Tibial nerve (tissue), 4 donors: Measurements from ENCODE around the gene CAPN13. TPM values are rescaled to one million over a fixed set of nuclear protein-coding genes. Genes with fewer than 3 reads are reported as not detected.

Source experiments
- DNase-seq, 2 donors: peaks; one replicate each; pipeline ENCODE4 v3.0.0-alpha.2; 2019; ENCODE audit warnings: low spot score in 2 of 2
- H3K27ac ChIP-seq, 4 donors: fragments of 200-600 bp; sonication (generic) in 3 of 4; one replicate each; pipeline ENCODE4 v1.5.1; 2017 to 2019; ENCODE audit warnings: mild to moderate bottlenecking in 1 of 4
- H3K27me3 ChIP-seq, 2 donors: fragments of 200-600 bp; sonication (generic) in 1 of 2; one replicate each; pipeline versions ENCODE4 v1.5.1 to v1.6.0; 2017 to 2019
- H3K36me3 ChIP-seq, 3 donors: fragments of 200-600 bp; sonication (generic); one replicate each; pipeline ENCODE4 v1.5.1; 2018 to 2019
- H3K4me1 ChIP-seq, 4 donors: fragments of 200-600 bp; sonication (generic) in 3 of 4; one replicate each; pipeline ENCODE4 v1.5.1; 2017 to 2019
- H3K4me3 ChIP-seq, 4 donors: fragments of 200-600 bp; sonication (generic) in 3 of 4; one replicate each; pipeline ENCODE4 v1.5.1; 2017 to 2019; ENCODE audit warnings: mild to moderate bottlenecking in 1 of 4, moderate library complexity in 1 of 4
- H3K9me3 ChIP-seq, 4 donors: fragments of 200-600 bp; sonication (generic) in 3 of 4; one replicate each; pipeline ENCODE4 v1.5.1; 2017 to 2019
- CTCF ChIP-seq, 5 experiments: fragments of 200-600 bp in 3 of 5; fragments of 450-650 bp in 2 of 5; sonication (generic) in 3 of 5; IDR thresholded peaks; one replicate each; pipeline ENCODE4 v1.5.1; 2016 to 2019; ENCODE audit warnings: antibody characterized with exemption in 5 of 5, mild to moderate bottlenecking in 3 of 5, moderate library complexity in 2 of 5
- EP300 ChIP-seq, 2 donors: sonication (generic); formaldehyde crosslinking; IDR thresholded peaks; one replicate each; pipeline ENCODE4 v1.6.1; 2017; ENCODE audit warnings: antibody characterized with exemption in 2 of 2, mild to moderate bottlenecking in 1 of 2
- POLR2A ChIP-seq, 2 donors: fragments of 450-650 bp; IDR thresholded peaks; one replicate each; pipeline ENCODE4 v1.6.1; 2017; ENCODE audit warnings: antibody characterized with exemption in 2 of 2, mild to moderate bottlenecking in 2 of 2, moderate library complexity in 2 of 2
- WGBS, 2 donors: methylation state at CpG; one replicate each; pipeline ENCODE4 v1.1.5; 2018; 5-methylcytosine and 5-hydroxymethylcytosine counted together
- small RNA-seq: library from RNA; depleted of rRNA; stranded (forward); fragments of <200 nt; gene quantifications from one replicate; pipeline ENCODE3, GENCODE V24; 2016
- total RNA-seq, 4 donors: library from RNA; depleted of rRNA; stranded (reverse); fragments of >200 nt; gene quantifications; one replicate each; pipeline ENCODE4 v1.1.0, GENCODE V29; 2016

Gene CAPN13
- total RNA-seq, 4 donors from 2014 or later: not detected

- WGBS, 2 donors: 86 to 92% methylated on average over 5 of the region's 5 CpGs
- no peak for DNase-seq
These were observed 129.3 kb downstream of the CAPN13 start for GRCh38 chr2:30677861-30678385.

DNA sequence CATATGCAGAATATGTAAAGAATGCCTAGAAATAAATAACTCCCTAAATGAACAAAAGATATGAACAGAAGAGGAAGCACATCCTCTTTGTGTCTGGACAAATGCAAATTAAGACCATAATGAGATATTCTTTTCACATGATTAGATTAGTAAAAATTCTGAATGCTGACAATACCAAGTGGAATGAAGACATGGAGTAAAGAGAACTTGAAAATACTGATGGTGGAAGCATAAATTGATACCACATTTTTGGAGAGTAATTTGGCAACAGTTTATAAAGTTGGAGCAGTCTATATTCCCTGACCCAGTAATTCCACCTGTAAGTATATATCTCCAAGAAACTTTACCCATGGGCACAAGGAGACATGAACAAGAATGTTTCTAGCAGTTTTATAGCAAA lies 130.0 kb downstream of the CAPN13 start:
- Histone ChIP-seq H3K27me3 (no peaks in the 10 kb centered on the region), H3K9me3 (no peaks in the 10 kb centered on the region), H3K36me3 (no peaks in the 10 kb centered on the region), H3K4me3 (no peak overlapping the region), H3K4me1 (no peaks in the 10 kb centered on the region), H3K27ac (no peak overlapping the region)
- DNase-seq: no peak
- no peak for TF ChIP-seq POLR2A (IDR thresholded peaks at IDR 0.05)
- TF ChIP-seq CTCF (IDR thresholded peaks at IDR 0.05): no peak
- TF ChIP-seq EP300 (IDR thresholded peaks at IDR 0.05): no peak

More at GRCh38 chr2:30677861-30678385, 129.3 kb downstream of the CAPN13 start:
- Histone ChIP-seq H3K9me3 (no peaks in the 10 kb centered on the region), H3K4me1 (no peaks in the 10 kb centered on the region), H3K27me3 (no peaks in the 10 kb centered on the region), H3K27ac (no peak overlapping the region), H3K36me3 (no peaks in the 10 kb centered on the region), H3K4me3 (no peak overlapping the region)
- TF ChIP-seq CTCF (IDR thresholded peaks at IDR 0.05) (no peak), POLR2A (IDR thresholded peaks at IDR 0.05) (no peak), EP300 (IDR thresholded peaks at IDR 0.05) (no peak)

- Histone ChIP-seq H3K4me3 (no peak overlapping the region), H3K9me3 (peaks cover 0 to 5% (median 0%) of the 10 kb centered on the region in 4 donors), H3K27me3 (no peaks in the 10 kb centered on the region), H3K4me1 (no peaks in the 10 kb centered on the region), H3K36me3 (no peaks in the 10 kb centered on the region), H3K27ac (no peak overlapping the region)
- DNase-seq: no peak
- 87 to 94% methylated on average over 2 of the region's 2 CpGs for WGBS, 2 donors
- TF ChIP-seq EP300 (IDR thresholded peaks at IDR 0.05) (no peak), CTCF (IDR thresholded peaks at IDR 0.05) (no peak), POLR2A (IDR thresholded peaks at IDR 0.05) (no peak)
These were observed 131.5 kb downstream of the CAPN13 start for GRCh38 chr2:30675758-30676157.

DNA sequence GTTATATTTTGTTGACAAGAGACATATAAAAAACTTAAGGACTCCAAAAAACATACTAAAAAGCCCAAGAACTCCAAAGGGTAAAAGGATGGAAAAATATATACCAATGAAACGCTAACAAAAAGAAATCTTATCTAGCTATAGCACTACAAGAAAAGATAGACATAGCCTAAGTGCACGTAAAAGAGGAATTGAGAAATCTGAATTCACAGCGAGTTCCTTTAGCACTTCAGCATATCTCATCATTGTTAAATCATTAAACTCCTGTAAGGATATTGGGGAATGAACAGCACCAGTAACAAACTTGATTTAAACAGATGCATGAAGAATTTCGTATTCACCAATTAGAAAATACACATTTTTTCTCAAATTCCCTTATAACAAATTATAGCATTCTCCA lies 134.1 kb downstream of the CAPN13 start:
- Histone ChIP-seq H3K36me3 (no peaks in the 10 kb centered on the region), H3K9me3 (peaks cover 0 to 20% (median 0%) of the 10 kb centered on the region in 4 donors), H3K4me1 (no peaks in the 10 kb centered on the region), H3K27ac (no peak overlapping the region), H3K27me3 (no peaks in the 10 kb centered on the region), H3K4me3 (no peak overlapping the region)
- no peak for DNase-seq
- WGBS, 2 donors: 83 to 90% methylated on average over 4 of the region's 4 CpGs
- no peak for TF ChIP-seq POLR2A (IDR thresholded peaks at IDR 0.05)
- no peak for TF ChIP-seq EP300 (IDR thresholded peaks at IDR 0.05)
- TF ChIP-seq CTCF (IDR thresholded peaks at IDR 0.05): no peak

Small RNAs within 50 kb of the gene (small RNA-seq; reads per million reads assigned to genes)
- not detected for gene AC092569.1
